K562 (cell line): ENCODE results near the gene PCDH9. TPM values are rescaled to one million over a fixed set of nuclear protein-coding genes. Genes with fewer than 3 reads are reported as not detected.

Source experiments
- ATAC-seq: fragments of 200-7000 bp; cut with Tn5 transposase; 3 replicates; pipeline ENCODE4 v1.9.1; 2020; ENCODE audit warnings: moderate library complexity
- BruUV-seq: library from RNA; stranded (reverse); fragments of 400-500 nt; replicated peaks from 2 replicates; lab custom pipeline; 2021; lab: Mats Ljungman, UMichigan
- CTCF ChIA-PET: fragments of 300-600 bp; formaldehyde crosslinking; extraction: SDS; loops from one replicate; lab custom pipeline; 2021; ENCODE audit warnings: low intra/inter-chr PET ratio; lab: Yijun Ruan, JAX
- POLR2A ChIA-PET: fragments of 300-600, 350-650 bp; sonication (Branson Sonifier 250); formaldehyde crosslinking; extraction: SDS; loops from one replicate; lab custom pipeline; 2021; ENCODE audit warnings: antibody characterized with exemption, inconsistent platforms; lab: Yijun Ruan, JAX
- DNase-seq, 4 experiments: peaks; one replicate each; pipeline versions ENCODE4 v3.0.0 to v3.0.0-alpha.2; 2011 to 2018; ENCODE audit warnings: low spot score in 3 of 4, mixed read lengths in 3 of 4; ENCODE audit errors: extremely low read depth in 1 of 4
- FAIRE-seq: peaks from 2 replicates; lab custom pipeline; 2011; peaks lifted over from hg19 to GRCh38; lab: Jason Lieb, UNC
- H2AFZ ChIP-seq: 2 replicates; pipeline ENCODE4 v1.6.0; 2011; ENCODE audit warnings: low read depth, low read length, control low read depth, inconsistent platforms
- H3K27ac ChIP-seq: fragments of 200-600 bp; 3 replicates; pipeline ENCODE4 v1.8.0; 2011; ENCODE audit warnings: low read depth, mild to moderate bottlenecking, control low read depth, inconsistent platforms, low read length, moderate library complexity, mixed read lengths; ENCODE audit errors: extremely low read depth
- H3K27me3 ChIP-seq, 2 experiments: fragments of 300-600 bp in 1 of 2; 2 replicates in 1 of 2; 3 replicates in 1 of 2; pipeline versions ENCODE4 v1.6.0 to v1.8.0; 2011; ENCODE audit warnings: inconsistent platforms in 2 of 2, low read length in 2 of 2, mild to moderate bottlenecking in 1 of 2, mixed read lengths in 1 of 2, moderate library complexity in 1 of 2; ENCODE audit not compliant: control insufficient read depth in 2 of 2, insufficient read depth in 2 of 2
- H3K36me3 ChIP-seq: fragments of 300-600 bp; 3 replicates; pipeline ENCODE4 v1.8.0; 2011; ENCODE audit warnings: mild to moderate bottlenecking, low read length, inconsistent platforms; ENCODE audit not compliant: control insufficient read depth, insufficient read depth
- H3K4me1 ChIP-seq, 2 experiments: fragments of 200-600 bp in 1 of 2; replicated peaks in 1 of 2; 2 replicates in 1 of 2; 3 replicates in 1 of 2; pipeline versions ENCODE4 v1.5.1 to v1.8.0; 2011; ENCODE audit warnings: inconsistent platforms in 2 of 2, low read length in 2 of 2, mild to moderate bottlenecking in 1 of 2, mixed read lengths in 1 of 2, moderate library complexity in 1 of 2; ENCODE audit not compliant: control insufficient read depth in 2 of 2, insufficient read depth in 2 of 2
- H3K4me2 ChIP-seq: 2 replicates; pipeline ENCODE4 v1.6.1; 2011; ENCODE audit warnings: low read length, control low read depth, inconsistent platforms, mixed read lengths; ENCODE audit not compliant: insufficient read depth
- H3K4me3 ChIP-seq: fragments of 200-600 bp; sonication (generic), shearing (Covaris generic); 2 replicates; pipeline ENCODE4 v1.5.1; 2016; ENCODE audit warnings: control low read depth, inconsistent platforms
- H3K79me2 ChIP-seq: fragments of 200-600 bp; 3 replicates; pipeline ENCODE4 v1.8.0; 2011; ENCODE audit warnings: low read length, inconsistent platforms; ENCODE audit not compliant: control insufficient read depth, insufficient read depth
- H3K9ac ChIP-seq, 2 experiments: 2 replicates each; pipeline versions ENCODE4 v1.6.0 to v1.6.1; 2011; ENCODE audit warnings: low read depth in 2 of 2, low read length in 2 of 2, control low read depth in 1 of 2, inconsistent platforms in 1 of 2, mild to moderate bottlenecking in 1 of 2, mixed read lengths in 1 of 2; ENCODE audit not compliant: insufficient read depth in 1 of 2
- H3K9me1 ChIP-seq: one replicate; pipeline ENCODE4 v1.6.0; 2011; ENCODE audit warnings: inconsistent platforms, mild to moderate bottlenecking, low read length, moderate library complexity; ENCODE audit not compliant: control insufficient read depth, insufficient read depth
- H3K9me3 ChIP-seq: replicated peaks from 2 replicates; pipeline ENCODE4 v1.5.1; 2011; ENCODE audit warnings: low read depth, low read length, inconsistent platforms; ENCODE audit not compliant: control insufficient read depth, insufficient read depth
- H4K20me1 ChIP-seq: replicated peaks from 2 replicates; pipeline ENCODE4 v1.6.1; 2011; ENCODE audit warnings: low read length, inconsistent platforms, mixed read lengths; ENCODE audit not compliant: control insufficient read depth, insufficient read depth
- DNMT1 ChIP-seq: fragments of 450-650 bp; IDR thresholded peaks from 2 replicates; pipeline ENCODE4 v1.6.1; 2016; ENCODE audit warnings: antibody characterized with exemption, mild to moderate bottlenecking
- EP300 ChIP-seq: IDR thresholded peaks from 2 replicates; pipeline ENCODE4 v1.6.1; 2012; ENCODE audit warnings: low read length, improper control_type of control experiment
- GATAD2A ChIP-seq: fragments of 450-650 bp; IDR thresholded peaks from 2 replicates; pipeline ENCODE4 v1.6.1; 2017
- GTF2F1 ChIP-seq: IDR thresholded peaks from 2 replicates; pipeline ENCODE4 v1.6.1; 2011; ENCODE audit warnings: low read depth, low read length, improper control_type of control experiment
- RAD21 ChIP-seq, 2 experiments: fragments of 250-450 bp in 1 of 2; fragments of 450-650 bp in 1 of 2; sonication (Bioruptor Pico) in 1 of 2; formaldehyde crosslinking in 1 of 2; IDR thresholded peaks in 1 of 2; conservative IDR thresholded peaks in 1 of 2; 2 replicates each; pipeline versions ENCODE4 v1.4.0 to v1.8.0; 2020 to 2022; ENCODE audit warnings: mild to moderate bottlenecking in 2 of 2, moderate library complexity in 1 of 2
- SP2 ChIP-seq: IDR thresholded peaks from 2 replicates; pipeline ENCODE4 v1.6.1; 2011; ENCODE audit warnings: mild to moderate bottlenecking, low read depth, low read length, moderate library complexity; ENCODE audit not compliant: poor library complexity, severe bottlenecking; ENCODE audit errors: extremely low read depth
- SRSF1 ChIP-seq: fragments of 200-400 bp; formaldehyde crosslinking; IDR thresholded peaks from 2 replicates; pipeline ENCODE4 v1.6.1; 2017; ENCODE audit warnings: mild to moderate bottlenecking, low read depth, low read length, moderate library complexity
- TFAM ChIP-seq: fragments of 250-450 bp; sonication (Bioruptor Pico); conservative IDR thresholded peaks from 2 replicates; pipeline ENCODE4 v1.5.0; 2021; ENCODE audit warnings: mild to moderate bottlenecking, moderate library complexity
- ZNF347 ChIP-seq: fragments of 450-650 bp; formaldehyde crosslinking; IDR thresholded peaks from 2 replicates; pipeline ENCODE4 v1.4.0; 2020; ENCODE audit warnings: low read depth, mild to moderate bottlenecking, moderate library complexity
- ZNF445 ChIP-seq: fragments of 250-450 bp; sonication (Bioruptor Pico); IDR thresholded peaks from 2 replicates; pipeline ENCODE4 v1.4.0; 2020; ENCODE audit warnings: low read depth, mild to moderate bottlenecking, moderate library complexity
- WGBS: fragments of 100-300 bp; shearing (Covaris generic); methylation state at CpG from one replicate; pipeline ENCODE4 v1.1.6; 2016; ENCODE audit warnings: low coverage, mixed read lengths; ENCODE audit not compliant: insufficient coverage; ENCODE audit errors: missing lambda C conversion rate; 5-methylcytosine and 5-hydroxymethylcytosine counted together
- in situ Hi-C: fragments of 300-500 bp; cut with MboI; formaldehyde crosslinking; loops from 4 replicates; pipeline ENCODE4 v1.15.0; 2018; ENCODE audit warnings: inconsistent platforms, mixed read lengths
- intact Hi-C: fragments of 100-400 bp; cut with micrococcal nuclease; formaldehyde crosslinking; loops from 2 replicates; pipeline ENCODE4 v1.14.2; 2022
- polyA plus RNA-seq, 8 experiments: library from polyadenylated mRNA; depleted of rRNA in 4 of 8; stranded (reverse) in 5 of 8; unstranded in 3 of 8; fragments of >200 nt; fragmentation: Nextera tagmentation in 2 of 8; fragmentation: Illumina TruSeq in 1 of 8; extraction: Ambion mirVana in 2 of 8; extraction: Trizol in 1 of 8; gene quantifications; 2 replicates each; pipeline versions ENCODE4 v1.2.1 to v1.2.3, GENCODE V29; 2011 to 2014; ENCODE audit warnings: inconsistent platforms in 1 of 8, missing spikeins in 1 of 8
- total RNA-seq, 7 experiments: library from RNA; depleted of rRNA in 6 of 7; stranded (reverse); fragments of >200 nt in 6 of 7; fragmentation: Illumina TruSeq in 2 of 7; extraction: Trizol in 2 of 7; gene quantifications; 2 replicates each; pipeline versions ENCODE4 v1.2.1 to v1.2.3, GENCODE V29; 2011 to 2021; ENCODE audit warnings: low replicate concordance in 1 of 7
- TF ChIP-seq, protein P1 (sequence below): sonication (generic); formaldehyde crosslinking; IDR thresholded peaks from 2 replicates; pipeline ENCODE4 v1.4.0; 2020; ENCODE audit warnings: mild to moderate bottlenecking, missing genetic modification reagents
- TF ChIP-seq, protein P2 (sequence below): fragments of 450-650 bp; IDR thresholded peaks from 2 replicates; pipeline ENCODE4 v1.6.1; 2016; ENCODE audit warnings: missing biosample characterization, missing genetic modification characterization
- TF ChIP-seq, protein P3 (sequence below): sonication (generic); formaldehyde crosslinking; IDR thresholded peaks from 2 replicates; pipeline ENCODE4 v1.8.1; 2023; ENCODE audit warnings: mild to moderate bottlenecking, missing genetic modification reagents, moderate library complexity

The PCDH9 gene
- total and polyA plus RNA-seq, 9 of the 15 experiments (the other 6 are each of a cell fraction or from before 2014, with no cell fraction given) = 1.1 to 6.7 (median 4.9) TPM

DNA sequence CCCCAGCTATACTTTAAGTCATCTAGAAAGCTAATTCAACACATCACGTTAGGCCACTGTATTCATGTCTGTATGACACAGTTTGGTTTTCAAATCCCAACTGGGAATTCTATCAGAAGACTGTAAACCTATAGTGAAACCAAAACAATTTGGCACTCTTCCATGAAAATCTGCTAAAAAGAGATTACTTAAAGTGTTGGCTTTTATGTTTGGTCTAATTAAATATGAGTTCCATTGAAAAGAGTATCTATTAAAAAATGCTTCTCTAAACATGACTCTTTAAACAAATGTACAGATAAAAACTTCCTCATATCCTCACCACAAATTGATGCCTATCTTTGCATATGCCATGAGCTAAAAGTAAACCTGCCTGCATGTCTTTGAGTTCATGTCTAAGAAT is 25.4 kb downstream of the PCDH9 start (continued):
- TF ChIP-seq ZNF445 (CRISPR knock-in tag) (no peak), DNMT1 (no peak), ZNF347 (CRISPR knock-in tag) (no peak), TFAM (CRISPR knock-in tag) (no peak)
- TF ChIP-seq, protein P1, sequence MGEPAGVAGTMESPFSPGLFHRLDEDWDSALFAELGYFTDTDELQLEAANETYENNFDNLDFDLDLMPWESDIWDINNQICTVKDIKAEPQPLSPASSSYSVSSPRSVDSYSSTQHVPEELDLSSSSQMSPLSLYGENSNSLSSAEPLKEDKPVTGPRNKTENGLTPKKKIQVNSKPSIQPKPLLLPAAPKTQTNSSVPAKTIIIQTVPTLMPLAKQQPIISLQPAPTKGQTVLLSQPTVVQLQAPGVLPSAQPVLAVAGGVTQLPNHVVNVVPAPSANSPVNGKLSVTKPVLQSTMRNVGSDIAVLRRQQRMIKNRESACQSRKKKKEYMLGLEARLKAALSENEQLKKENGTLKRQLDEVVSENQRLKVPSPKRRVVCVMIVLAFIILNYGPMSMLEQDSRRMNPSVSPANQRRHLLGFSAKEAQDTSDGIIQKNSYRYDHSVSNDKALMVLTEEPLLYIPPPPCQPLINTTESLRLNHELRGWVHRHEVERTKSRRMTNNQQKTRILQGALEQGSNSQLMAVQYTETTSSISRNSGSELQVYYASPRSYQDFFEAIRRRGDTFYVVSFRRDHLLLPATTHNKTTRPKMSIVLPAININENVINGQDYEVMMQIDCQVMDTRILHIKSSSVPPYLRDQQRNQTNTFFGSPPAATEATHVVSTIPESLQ (CRISPR knock-in tag) = no peak

DNA sequence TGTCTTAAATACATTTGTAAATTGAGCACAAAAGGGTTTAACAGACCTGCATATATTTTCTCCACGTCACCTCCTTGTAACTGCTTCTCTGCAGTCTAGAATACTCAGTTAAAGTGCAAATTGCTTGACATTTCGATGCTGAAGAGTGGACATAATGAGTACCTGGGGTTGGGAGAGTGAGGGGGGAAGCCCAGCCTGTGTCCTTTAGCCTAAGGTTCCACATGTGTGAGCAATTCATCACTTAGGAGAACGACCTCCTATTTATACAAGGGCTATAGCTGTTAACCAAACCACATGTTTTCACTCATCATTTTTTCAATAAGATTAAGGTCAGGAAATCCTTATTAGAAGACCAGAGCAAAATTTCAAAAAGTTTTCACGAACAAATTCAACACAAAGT is 29.5 kb downstream of the PCDH9 start:
- no peak overlapping the region for H2AFZ ChIP-seq
- H3K27me3 ChIP-seq = no peaks in the 10 kb centered on the region
- no peaks in the 10 kb centered on the region for H3K79me2 ChIP-seq
- in situ Hi-C loops (no loop called here), intact Hi-C loops (no loop called here)
- TF ChIP-seq RAD21 (CRISPR knock-in tag; conservative IDR thresholded peaks at IDR 0.05 in 1 of 2, IDR thresholded peaks at IDR 0.05 in 1 of 2) (no peak), GATAD2A (no peak), SRSF1 (no peak), EP300 (no peak), GTF2F1 (no peak), SP2 (no peak)
- TF ChIP-seq, protein P2, sequence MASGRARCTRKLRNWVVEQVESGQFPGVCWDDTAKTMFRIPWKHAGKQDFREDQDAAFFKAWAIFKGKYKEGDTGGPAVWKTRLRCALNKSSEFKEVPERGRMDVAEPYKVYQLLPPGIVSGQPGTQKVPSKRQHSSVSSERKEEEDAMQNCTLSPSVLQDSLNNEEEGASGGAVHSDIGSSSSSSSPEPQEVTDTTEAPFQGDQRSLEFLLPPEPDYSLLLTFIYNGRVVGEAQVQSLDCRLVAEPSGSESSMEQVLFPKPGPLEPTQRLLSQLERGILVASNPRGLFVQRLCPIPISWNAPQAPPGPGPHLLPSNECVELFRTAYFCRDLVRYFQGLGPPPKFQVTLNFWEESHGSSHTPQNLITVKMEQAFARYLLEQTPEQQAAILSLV (tag) = no peak
- TF ChIP-seq, protein P3, sequence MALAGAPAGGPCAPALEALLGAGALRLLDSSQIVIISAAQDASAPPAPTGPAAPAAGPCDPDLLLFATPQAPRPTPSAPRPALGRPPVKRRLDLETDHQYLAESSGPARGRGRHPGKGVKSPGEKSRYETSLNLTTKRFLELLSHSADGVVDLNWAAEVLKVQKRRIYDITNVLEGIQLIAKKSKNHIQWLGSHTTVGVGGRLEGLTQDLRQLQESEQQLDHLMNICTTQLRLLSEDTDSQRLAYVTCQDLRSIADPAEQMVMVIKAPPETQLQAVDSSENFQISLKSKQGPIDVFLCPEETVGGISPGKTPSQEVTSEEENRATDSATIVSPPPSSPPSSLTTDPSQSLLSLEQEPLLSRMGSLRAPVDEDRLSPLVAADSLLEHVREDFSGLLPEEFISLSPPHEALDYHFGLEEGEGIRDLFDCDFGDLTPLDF (CRISPR knock-in tag) = no peak
- no peak for FAIRE-seq
- H3K4me2 ChIP-seq = no peak overlapping the region
- ChIA-PET POLR2A (no interaction called here), CTCF (no interaction called here)
- H3K4me1 ChIP-seq = no peaks in the 10 kb centered on the region
- no peaks in the 10 kb centered on the region for H3K9me3 ChIP-seq
- H3K9ac ChIP-seq = no peak overlapping the region
- no TSS peak for BruUV-seq
- H3K36me3 ChIP-seq = no peaks in the 10 kb centered on the region
- no peaks in the 10 kb centered on the region for H4K20me1 ChIP-seq
- DNase-seq = no peak
- 12% methylated on average over 4 of the region's 4 CpGs for WGBS
- ATAC-seq = no peak
- no peak overlapping the region for H3K27ac ChIP-seq
- no peak overlapping the region for H3K4me3 ChIP-seq
- H3K9me1 ChIP-seq = no peaks in the 10 kb centered on the region
